SH-SY5Y (cell line): ENCODE results near the gene ABI1.

Experiments
- GATA2 ChIP-seq: IDR thresholded peaks from 2 replicates; pipeline ENCODE4 v1.6.1; 2011; ENCODE audit warnings: mild to moderate bottlenecking, low read depth, low read length
- GATA3 ChIP-seq: IDR thresholded peaks from 2 replicates; pipeline ENCODE4 v1.6.1; 2011; ENCODE audit warnings: low read depth, mild to moderate bottlenecking, low read length, moderate library complexity

Gene ABI1

DNA sequence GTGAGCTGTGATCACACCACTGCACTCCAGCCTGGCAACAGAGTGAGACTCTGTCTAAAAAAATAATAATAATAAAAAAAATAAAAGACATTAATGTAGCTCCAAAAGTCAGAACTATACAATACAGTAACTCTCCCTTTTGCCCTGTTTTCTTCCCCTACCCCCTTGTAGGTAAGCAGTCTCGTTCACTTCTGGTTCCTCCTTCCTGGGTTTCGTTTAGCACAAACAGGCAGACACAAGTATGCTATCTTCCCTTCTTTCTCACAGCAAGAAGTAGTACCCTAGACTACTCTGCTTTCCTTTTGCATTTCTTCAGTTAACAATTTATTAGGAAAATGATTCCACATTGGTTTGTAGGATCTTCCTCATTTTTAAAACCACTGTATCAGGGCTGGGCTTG is 130.2 kb downstream of the ABI1 start:
- TF ChIP-seq GATA3, result no peak
- no peak for TF ChIP-seq GATA2

DNA sequence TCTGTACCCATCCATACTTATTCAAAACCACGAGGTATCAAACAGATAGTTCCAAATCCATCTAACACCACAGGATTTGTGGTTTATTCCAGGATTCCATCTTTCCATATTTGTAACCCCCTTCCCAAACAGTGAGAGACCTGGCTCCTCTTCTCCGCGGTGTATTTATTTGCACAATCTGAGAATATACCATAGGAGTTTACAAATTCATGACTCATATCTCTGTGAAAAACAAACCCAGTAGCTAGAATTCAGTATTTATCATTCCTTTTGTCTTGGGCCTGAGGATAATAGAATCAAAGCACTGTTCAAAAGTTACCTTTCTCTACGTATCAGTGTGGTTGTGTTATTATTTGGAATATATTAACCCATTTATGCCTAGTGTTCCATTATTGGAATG is 131.4 kb downstream of the ABI1 start:
- TF ChIP-seq GATA2 (no peak), GATA3 (no peak)

DNA sequence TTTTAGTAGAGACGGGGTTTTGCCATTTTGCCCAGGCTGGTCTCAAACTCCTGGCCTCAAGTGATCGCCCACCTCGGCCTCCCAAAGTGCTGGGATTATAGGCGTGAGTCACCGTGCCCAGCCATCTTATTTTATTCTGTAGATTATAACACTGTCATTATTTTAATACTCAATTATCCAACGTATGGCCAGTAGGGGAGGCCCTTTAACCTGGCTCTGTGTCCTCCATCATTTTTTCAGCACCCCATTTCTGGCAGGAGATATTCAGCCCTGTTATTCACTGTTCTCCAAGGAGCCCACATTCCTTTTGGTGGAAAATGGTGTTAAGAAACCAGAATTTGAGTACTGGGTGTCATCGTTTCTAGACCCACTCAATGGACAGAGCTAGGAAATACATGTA is 131.8 kb downstream of the ABI1 start:
- no peak for TF ChIP-seq GATA2
- no peak for TF ChIP-seq GATA3

DNA sequence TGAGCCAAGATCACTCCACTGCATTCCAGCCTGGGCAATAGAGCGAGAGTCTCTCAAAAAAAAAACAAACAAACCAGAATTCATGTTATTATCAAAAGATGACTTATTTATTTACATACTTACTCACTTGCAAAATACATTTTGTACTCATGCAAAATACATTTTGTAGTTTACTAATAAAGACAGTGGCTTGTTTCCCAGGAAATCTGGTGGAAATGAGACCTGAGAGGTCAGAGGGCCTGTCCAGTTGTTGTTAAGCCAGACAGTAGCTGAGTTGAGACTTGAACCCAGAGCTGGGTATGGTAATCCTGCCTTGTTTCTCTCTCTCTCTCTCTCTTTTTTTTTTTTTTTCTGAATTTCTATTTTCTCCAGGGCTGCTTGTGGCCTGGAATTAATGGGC is 133.8 kb downstream of the ABI1 start:
- TF ChIP-seq GATA2, result no peak
- no peak for TF ChIP-seq GATA3

DNA sequence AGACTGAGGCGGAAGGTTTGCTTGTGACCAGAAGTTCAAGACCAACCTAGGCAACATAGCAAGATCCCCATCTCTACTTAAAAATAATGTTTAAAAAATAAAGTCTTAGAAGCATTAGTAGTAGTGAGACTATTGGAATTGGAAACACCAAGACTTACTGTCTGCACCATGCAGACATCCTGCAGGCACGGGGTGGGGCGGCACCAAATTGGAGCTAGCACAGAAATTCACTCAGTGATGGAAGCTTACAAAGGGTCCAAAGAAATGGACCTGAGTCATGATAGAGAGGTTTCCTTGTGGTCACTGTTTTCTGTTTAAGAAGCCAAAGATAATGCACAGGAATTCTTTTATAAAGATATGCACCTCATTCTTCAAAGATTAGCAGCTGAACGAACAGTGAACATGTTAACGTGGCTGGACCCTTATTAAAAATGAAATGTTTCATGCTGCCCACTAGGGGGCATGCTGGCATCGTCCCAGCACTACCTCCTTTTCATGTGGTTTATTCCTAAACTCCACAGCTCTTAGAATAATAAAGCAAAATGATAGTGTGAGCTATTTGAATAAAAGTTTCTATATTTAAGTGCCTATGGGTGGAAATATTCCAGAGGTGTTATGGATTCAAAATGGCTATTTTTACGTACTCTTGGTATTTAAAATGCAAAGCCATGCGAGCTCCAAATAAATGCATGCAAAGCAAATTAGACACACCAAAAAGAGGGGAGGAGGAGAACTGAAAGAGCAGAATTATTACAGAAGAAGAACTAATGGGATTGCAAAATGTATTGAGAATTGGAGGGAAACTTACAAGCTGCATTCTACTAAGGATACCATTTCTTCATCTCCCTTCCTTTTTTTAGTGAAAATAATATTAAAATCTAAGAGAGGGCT is 134.7 kb downstream of the ABI1 start:
- no peak for TF ChIP-seq GATA2
- no peak for TF ChIP-seq GATA3

DNA sequence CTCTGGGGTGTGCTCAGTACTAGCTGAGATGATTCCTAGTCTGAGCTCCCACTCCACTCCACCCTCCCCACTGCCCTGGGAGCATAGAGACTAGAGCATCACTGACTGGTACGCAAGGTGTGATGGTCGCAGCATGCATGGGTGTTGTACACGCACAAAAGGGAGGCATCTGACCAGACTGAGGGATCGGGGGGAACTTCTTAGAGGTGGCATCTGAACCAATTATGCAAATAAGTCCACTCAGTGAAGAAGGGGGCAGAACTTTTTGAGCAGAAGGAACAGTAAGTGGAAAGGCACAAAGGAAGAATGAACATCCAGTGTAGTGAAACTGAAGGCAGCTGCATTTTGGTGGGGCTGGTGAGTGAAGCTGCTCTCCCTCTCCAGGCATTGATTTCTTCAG is 137.7 kb downstream of the ABI1 start:
- TF ChIP-seq GATA3, result no peak
- no peak for TF ChIP-seq GATA2

DNA sequence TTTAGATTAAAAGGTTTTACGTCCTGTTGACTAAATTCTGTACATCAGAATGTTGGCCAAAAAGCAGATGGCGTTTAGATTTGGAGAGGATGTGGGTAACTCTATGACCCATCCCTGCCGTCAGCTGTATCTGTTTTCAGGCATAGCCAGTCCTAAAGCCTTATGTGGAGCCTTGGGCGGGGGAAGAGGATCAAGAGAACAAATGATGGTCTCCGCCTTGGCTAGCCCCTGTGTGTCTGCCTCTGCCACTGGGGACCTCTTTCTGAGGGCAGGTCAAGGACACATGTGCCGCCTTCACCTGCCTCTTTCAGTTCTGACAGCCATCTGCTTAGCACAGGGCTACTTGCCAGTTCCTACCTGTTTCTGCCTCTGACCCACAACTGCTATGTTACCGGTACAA is 139.2 kb downstream of the ABI1 start:
- no peak for TF ChIP-seq GATA2
- TF ChIP-seq GATA3, result no peak

DNA sequence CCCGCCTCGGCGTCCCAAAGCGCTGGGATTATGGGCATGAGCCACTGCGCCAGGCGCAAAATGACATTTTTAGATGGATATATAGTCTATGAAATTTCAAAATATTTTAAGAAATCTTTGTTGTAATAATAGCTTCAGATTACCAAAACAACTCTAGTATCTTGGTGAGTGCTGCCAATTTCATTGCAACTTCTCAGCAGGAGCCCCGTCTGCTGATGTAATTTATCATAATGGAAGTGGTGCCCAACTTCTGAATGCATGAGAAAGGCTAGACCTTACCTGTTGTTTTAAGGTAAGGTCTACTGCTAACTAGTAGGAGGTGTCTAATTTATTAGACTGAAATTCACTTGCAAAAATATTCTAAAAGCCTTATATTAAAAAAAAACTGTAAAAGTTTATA is 143.3 kb downstream of the ABI1 start:
- TF ChIP-seq GATA2 (no peak), GATA3 (no peak)

DNA sequence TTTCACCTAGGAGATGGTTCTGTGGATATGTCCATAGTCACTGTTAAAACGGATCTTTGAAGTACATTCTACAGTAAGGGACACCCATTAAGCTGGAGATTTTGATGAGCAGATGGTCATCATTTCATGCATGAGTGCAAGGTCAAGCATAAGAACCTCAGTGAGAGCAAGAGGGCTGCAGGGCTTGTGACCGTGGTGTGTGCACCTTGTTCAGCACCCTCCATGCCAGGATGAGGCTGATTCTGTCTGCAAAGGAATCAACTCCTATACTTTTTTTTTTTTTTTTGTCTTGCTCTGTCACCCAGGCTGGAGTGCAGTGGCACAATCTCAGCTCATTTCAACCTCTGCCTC is 145.6 kb downstream of the ABI1 start:
- TF ChIP-seq GATA3 (no peak), GATA2 (no peak)

DNA sequence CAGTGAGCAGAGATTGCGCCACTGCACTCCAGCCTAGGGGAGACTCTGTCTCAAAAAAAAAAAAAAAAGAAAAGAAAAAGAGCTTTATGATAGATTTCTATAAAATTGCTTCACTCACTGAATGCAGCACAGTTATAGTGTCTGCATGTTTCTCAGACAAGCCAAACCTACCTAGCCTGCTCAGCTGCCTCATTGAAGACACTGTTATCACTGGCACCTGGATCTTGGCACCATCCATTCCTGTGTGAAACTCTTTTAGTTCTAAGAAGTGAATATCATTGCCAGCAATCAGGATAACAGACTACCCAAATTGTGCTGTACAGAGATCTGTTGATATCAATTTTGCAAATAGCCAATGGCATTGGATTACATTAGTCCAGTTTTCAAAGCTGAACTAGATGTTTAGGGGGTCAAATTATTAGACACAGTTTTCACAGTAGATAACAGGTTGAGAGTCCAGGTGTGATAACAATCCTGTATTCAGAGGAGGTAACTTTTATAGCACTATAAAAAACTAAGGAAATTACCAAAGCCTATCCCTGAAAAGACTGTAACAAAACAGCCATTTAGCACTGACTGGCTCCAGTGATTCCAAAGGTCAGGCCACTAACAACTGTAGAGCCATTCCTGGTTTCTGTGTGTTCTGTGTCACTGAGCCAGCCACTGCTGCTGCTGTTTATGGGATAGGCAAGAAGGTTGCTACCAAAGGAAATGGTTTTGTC is 146.2 kb downstream of the ABI1 start:
- TF ChIP-seq GATA2 (no peak), GATA3 (no peak)

DNA sequence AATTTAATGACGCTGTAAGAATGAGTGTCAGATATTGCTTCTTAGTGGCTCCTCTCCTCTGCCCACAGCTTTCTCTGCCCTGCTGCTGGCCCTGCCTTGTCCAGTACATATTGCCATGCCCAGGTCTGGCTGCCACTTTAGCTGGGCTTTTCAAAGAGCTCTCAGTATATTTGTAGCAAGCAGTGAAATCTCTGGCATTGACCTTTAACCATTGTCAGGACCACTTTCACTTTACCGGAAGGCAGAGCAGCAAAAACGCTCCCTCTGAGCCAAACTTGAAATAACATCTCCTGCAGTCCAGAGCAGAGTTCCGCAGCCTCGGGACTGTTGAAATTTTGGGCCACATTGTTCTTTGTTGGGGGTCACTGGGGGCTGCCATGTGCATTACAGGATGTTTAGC is 149.4 kb downstream of the ABI1 start:
- TF ChIP-seq GATA2 (no peak), GATA3 (no peak)

DNA sequence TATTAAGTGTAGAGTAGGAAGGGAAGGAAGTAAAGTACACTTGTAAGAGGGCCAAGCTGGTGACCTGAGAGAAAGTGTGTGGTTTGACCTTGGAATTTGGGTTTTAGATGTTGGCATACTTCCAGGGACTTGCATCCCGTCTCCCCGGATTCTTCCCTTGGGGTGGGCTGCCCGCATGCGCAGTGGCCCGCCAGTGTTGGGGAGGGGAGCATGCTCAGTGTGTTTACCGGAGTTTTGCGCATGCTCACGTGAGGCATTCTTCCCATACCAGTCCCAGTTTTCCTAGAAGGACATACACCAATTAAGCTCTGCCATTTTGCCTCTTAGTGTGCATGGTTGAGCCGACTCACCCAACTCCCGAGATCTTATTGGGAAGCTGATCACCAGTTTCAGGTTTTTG is 153.8 kb downstream of the ABI1 start:
- TF ChIP-seq GATA2, result no peak
- no peak for TF ChIP-seq GATA3

DNA sequence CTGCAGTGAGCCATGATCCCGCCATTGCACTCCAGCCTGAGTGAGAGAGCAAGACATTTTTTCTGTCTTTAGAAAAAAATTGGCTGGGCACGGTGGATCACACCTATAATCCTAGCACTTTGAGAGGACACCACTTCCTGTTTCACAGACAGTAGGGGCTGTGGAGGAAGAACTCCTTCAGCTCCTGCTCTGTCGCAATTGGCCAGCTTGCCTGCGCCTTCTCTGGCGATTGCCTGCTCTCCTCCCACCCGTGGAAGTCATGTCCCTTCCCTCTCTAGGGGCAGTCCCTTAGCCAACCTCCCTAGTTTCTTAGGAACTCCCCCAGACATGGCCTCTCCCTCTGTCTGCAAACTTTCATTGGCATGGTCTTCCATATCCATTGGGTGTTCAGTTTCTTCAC is 154.6 kb downstream of the ABI1 start:
- TF ChIP-seq GATA2 (no peak), GATA3 (no peak)

DNA sequence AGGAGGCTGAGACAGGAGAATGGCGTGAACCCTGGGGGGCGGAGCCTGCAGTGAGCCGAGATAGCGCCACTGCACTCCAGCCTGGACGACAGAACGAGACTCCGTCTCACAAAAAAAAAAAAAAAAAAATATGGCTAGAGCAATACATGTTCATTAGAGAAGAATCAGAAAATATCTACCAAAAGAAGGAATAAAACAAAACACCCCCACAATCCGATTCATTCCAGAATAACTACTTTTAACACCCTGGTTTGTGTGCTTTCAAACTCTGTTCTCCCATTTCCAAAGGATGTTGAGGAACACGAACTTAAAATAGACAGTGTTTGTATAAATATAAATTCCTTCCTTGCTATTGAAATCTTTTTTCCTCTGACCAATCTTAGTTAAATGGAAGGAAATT is 156.8 kb downstream of the ABI1 start:
- TF ChIP-seq GATA2 (no peak), GATA3 (no peak)

DNA sequence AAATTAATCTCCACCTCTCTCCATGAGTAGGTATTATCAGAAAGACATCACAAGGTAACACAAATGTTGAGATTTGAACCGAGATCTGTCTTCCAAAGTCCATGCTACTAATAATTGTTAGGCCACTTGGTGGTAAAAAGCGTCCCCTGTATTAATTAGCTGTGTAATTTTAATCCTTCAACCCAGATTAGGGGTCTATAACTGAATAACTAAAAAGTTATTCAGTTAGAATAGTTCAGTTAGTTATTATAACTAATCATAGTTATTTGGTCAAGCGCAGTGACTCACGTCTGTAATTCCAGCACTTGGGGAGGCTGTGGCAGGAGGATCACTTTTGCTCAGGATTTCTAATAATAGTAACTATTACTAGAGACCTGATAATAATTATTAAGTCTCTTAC is 157.7 kb downstream of the ABI1 start:
- no peak for TF ChIP-seq GATA3
- TF ChIP-seq GATA2, result no peak
